GM19035 (cell line): ENCODE results near the gene AKAP10.
"Not testable (repeated sequence)": the region's sequence is repeated elsewhere in the genome, so short reads cannot be mapped to it uniquely, and the experiment has no call there.

Experiments used
- ATAC-seq: cut with Tn5 transposase; IDR thresholded peaks from one replicate; pipeline ENCODE4 v1.9.1; 2021; ENCODE audit not compliant: unreplicated experiment

The AKAP10 gene

DNA sequence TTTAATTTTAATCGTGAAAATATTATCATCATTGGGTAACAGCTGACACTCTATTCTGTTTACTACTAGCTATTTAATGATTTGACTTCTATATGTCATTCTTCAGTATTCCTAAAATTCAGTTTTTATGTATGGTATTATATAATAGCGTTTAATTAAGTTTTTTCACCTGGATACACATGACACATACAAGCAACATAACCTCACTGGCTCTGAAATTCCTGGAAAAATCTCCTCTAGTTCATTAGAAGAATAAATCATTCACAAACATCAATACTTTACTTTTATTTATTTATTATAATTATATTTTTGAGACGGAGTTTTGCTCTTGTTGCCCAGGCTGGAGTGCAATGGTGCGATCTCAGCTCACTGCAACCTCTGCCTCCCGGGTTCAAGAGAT is 44.0 kb downstream of the AKAP10 start:
- ATAC-seq: no peak

DNA sequence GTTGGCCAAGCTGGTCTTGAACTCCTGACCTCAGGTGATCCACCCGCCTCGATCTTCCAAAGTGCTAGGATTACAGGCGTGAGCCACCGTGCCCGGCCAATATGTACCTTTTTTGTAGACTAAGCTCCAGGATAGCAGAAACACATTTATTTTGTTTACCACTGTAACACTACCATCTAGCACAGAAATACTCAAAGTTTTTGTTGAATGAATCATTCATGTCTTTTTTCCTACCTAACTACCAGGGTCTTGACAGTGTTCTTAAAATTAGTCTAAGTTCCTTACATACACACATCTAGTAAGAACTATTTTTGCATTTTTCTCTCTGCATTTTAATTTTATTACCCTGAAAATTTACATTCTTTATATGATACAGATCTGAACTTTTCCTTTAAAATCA is 44.4 kb downstream of the AKAP10 start:
- no peak for ATAC-seq

DNA sequence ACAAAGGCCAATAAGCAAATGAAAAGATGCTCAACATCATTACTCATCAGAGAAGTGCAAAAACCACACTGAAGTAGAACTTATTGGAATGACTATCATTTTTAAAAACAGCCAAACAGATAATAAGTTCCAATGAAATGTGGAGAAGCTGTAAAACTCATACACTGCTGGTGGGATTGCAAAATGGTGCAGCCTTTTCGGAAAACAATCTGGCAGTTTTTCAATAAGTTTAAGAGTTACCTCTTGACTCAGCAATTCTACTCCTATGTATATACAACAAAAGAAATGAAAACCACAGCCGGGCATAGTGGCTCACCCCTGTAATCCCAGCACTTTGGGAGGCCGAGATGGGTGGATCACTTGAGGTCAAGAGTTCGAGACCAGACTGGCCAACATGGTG is 49.3 kb downstream of the AKAP10 start:
- ATAC-seq: no peak

DNA sequence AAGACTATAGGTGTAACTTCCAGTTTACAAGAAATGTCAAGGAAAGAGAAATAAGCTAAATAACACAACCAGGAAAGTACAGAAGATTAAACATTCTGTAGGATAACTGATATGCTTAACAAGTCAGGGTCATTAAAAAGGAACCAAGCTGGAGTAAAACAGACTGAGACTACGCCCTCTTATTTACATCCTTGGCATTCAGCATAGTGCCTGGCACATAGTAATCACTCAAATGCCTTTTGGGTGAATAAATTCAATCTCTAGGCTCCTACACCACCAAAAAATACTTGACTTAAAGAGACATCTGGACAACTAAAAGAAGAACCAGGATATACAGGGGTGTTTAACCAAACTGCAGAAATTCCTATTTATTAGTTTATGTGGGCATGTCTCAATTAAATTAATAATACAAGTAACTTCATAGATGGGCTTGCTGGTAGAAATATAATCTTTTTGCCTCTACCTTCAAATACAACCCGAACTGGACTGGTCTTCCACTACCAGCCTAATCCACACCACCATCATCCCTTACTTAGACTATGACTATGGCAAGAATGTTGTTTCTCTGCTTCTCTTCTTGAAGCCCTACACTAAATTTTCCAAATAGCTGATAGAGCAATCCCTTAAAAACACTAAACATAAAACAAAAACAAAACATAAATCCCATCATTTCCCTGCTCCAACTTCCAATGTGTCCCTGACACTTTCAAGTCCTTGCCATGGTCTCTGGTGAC is 62.2 kb downstream of the AKAP10 start:
- ATAC-seq: no peak

DNA sequence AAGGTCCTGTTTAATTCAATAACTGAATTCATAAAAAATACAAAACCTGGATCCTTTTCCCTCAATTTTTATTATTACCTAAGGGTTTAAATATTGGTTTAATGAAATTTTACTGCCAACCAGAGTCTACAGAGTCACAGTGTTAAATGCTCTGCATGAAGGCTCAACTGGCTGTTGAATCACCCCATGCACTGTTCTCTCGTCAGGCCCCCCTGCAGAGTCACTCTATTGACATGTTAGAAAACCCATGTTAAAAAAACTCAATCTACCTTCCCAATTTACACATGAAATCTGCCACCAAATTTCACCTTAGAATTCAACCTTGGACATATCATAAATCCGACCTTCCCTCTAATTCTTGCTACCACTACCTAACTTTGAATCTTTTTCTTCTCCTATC is 66.6 kb downstream of the AKAP10 start:
- no peak for ATAC-seq

DNA sequence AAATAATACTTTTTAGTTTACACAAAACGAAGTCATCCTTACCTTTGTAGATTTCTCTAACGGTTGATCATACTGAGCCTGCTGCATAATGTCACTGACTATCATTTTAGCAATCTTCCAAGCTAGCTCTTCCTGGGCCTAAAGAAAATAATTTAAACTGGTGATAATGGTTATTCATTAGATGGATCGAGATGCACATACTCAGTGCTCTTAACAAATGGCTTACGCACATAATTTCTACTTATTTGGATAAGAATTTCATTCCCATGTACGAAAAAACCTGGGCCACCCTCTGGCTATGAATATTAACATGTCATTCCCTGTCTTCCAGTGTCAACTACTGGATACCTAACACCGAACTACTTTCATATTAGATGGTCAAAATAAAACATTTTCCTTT is 68.5 kb downstream of the AKAP10 start:
- ATAC-seq: no peak

DNA sequence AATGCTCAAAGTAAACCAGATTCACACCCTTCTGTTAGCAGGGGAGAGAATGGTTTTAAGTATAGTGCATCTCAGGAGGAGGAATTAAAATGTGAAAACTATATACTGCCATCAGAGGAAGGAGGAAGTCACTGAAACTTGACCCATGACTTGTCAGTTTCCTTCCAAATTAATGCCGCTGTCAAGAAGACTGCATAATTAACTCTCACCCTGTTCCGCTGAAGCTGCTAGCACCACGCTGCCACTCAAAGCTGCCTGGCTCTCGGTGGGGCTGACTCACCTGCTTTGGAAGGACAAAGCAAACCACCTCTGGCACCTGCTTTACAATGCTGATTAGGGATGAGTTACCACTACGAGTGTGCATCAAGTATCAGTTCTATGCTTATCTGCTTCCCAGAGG is 72.1 kb downstream of the AKAP10 start:
- ATAC-seq: no peak

DNA sequence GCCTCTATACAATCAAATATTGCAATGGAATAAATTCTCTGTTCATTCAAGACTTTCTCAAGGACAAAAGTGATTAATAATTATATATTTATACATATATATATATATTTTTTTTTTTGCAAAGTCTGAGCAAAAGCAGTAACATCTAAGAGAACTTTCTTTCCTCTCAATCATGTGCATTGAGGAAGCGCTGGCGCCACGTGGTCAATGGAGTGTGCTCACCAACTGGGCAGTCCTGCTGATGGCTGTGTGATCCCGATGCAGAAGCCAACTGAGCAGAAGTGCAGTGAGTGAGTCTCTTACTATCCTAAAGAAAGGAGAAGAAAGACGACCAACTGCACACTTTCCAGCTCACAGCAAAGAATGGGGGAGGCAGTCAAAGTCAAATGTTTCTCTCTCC is 72.7 kb downstream of the AKAP10 start:
- no peak for ATAC-seq

DNA sequence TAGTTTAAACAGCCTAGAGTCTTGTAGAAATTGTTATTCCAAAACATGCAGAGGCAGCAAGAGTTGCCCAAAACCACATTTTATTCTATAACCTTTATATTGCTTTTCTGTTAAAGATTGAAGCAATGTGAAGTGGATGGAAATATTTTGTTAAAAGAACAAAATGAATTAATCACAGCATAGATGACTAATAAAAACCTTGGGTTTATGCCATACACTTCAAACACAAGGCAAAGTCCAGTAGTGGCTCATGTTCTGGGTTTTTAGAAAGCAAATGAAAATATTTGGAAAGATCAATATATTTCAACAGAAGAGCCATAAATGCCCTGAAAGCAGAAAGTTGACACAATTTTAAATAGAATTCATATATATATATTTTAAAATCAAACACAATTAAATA is 73.2 kb downstream of the AKAP10 start:
- ATAC-seq: no peak

DNA sequence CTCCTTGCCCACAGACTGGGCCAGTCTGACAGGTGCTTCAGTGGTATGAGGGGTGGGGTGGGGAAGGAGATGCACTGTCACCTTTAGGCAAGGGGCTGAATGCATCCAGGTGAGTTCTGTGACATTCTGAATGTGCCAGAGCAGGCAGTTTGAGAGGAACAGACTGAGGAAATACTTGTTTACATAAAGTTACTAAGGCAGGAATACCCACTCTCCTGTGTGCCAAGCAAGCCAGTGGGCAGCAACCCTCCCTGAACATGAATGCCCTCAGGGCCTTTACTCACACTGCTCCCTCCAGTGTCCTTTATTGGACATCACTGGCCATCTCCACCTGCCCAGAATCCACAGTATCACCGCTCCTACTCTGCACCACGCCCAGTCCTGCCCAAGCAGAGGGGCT is 76.8 kb downstream of the AKAP10 start:
- no peak for ATAC-seq

DNA sequence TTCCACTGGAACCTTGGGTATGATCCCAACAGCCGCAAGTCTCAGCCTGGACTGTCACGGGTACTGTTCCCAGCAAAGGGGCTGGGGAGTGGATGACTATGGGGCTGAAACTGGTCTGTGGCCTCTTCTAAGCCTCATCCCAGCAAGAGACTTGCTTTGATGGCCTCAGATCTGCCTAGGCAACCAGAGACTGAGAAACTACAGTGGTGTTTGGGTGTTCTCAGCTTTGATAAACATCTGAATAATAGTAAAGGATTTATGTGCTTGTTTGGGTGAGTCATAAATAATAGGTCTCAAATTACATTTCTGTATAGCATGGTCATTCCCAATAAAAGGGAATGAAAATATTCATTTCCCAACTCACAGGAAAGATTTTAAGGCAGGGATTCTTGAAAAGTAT is 79.7 kb downstream of the AKAP10 start:
- ATAC-seq: no peak

DNA sequence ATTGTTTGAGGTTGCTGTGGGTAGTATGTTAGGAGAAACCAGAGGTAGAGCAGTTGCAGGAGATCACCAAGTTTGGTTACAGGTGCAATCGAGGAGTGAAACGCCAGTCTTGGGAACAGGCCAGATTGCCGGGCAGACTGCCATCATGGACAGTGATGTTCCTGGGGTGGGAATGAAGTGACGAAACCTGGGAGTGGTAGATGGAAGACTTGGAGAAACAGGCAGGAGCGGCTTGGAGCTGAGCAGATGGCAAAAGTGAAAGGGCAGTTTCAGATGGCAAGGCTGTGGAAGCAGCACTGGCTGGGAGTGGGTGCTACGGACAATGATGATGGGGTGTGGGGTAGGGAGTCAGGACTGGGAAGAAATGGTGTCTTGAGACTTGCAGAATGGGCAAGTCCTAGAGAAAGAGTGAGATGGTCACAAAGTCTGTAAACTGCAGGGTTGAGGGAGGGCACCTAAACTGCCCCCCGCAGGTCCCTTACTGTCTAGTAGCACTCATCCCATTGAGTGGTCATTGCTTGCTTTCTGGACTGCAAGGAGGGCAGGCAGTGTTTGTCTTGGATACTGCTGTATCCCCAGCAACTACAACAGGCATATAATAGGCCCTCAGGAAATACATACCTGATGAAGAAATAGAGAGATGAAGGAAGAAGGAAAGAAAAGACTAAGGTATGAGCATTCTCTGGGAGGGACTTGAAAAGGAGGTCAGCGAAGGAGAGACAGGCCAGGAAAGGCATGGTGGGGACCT is 80.4 kb downstream of the AKAP10 start:
- ATAC-seq: no peak

DNA sequence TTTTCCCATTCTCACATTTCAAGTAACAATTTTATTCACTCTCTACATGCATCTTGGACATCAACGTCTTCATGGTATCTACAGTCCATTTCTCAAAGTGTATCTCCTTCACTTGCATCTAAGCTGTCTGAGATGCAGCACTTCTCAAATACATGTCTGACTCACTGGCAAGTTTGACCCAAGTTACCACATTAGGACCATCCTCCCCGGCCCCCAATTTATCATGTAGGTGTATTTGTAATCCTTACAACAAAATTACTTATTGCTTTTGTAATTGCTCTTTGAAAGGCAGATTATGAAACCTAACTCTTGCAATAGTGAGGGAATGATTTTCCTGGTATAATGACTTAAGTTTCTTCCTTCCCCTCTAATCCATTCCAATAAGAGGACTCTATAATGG is 80.9 kb downstream of the AKAP10 start:
- no peak for ATAC-seq

DNA sequence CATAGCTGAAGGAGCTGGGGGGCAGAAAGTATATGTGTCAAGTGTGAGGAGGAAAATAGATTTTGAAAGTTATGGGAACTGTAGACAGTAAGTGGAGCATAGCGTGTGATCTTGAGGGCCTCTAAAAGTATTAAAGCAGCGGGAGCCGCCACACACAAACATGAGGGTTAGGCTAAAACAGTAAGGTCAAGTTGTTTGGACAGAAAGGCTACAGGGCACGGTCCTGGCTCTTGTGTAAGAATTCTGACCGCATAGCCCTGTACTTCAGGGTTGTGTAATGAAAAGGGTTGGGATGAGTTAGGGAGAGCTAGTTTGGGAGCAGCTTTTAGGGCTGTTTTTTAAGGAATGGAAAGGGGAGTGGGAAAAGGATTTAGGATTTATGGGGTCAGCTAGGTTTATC is 87.1 kb downstream of the AKAP10 start:
- ATAC-seq: not testable (repeated sequence)

DNA sequence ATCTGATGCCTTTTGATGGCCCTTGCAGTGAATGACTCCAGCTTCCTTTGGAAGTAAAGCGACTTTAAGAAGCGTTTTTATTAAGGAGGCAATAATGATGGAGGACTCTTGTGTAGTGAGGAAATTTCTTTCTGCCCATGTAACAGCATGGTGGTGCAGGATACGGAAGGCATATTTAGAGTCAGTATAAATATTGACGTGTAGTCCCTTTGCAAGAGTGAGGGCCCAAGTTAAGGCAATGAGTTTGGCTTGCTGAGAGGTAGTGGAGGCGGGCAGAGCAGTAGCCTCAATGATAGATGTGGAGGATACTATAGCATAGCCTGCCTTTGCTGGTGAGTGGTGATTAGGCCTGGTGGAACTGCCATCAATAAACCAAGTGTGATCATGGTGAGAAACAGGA is 87.6 kb downstream of the AKAP10 start:
- ATAC-seq: not testable (repeated sequence)

DNA sequence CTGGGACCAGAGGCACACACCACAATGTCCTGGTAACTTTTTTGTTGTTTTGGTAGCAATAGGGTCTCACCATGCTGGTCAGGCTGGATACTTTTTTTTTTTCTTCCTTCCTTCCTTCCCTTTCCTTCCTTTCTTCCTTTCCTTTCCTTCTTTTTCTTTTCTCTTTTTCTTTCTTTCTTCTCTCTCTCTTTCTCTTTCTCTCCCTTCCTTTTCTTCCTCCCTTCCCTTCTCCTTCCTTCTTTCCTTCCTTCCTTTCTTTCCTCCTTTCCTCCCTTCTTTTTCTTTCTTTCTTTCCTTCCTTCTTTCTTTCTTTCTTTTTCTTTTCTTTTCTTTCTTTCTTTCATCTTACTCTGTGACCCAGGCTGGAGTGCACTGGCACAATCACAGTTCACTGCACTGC is 91.5 kb downstream of the AKAP10 start:
- no peak for ATAC-seq

DNA sequence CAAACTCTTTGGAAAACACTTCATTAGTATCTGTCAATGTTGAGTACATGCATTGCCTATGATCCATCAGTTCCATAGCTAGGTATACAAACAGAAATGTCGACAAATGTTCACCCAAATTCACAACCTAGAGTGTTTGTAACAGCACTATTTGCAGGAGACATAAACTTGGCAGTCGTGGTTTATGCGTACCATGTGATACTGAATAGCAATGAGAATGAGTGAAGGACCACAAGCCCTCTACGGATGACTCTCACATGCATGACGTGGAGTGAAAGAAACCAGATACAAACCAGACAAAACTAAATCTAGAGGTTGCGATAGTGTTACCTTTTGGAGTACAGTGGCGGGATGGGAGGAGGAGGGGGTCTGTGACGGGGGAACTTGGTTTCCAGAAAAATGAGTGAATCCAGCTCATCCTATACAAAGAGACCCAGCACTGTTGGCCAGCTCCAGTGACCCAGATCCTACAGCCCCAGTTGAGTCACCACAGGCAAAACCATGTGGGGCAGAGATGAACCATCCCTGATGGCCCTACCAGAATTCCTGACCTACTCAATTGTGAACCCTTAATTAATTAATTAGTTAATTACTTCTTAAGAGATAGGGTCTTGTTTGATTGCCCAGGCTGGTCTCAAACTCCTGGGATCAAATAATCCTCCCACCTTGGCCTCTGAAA is 94.0 kb downstream of the AKAP10 start:
- no peak for ATAC-seq

DNA sequence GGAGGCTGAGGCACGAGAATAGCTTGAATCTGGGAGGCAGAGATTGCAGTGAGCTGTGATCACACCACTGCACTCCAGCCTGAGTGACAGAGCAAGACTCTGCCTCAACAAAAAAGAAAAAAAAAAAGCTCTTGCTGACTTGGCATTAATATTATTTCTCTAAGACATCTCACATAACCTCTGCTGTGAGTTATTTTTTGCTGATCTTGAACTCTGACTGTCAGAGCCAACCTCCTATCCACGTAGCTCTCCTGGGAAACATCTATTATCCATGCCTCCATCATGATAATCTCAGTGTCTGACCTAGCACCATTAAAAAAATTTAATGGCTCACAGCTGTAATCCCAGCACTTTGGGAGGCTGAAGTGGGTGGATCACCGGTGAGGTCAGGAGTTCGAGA is 97.2 kb downstream of the AKAP10 start:
- ATAC-seq: no peak

DNA sequence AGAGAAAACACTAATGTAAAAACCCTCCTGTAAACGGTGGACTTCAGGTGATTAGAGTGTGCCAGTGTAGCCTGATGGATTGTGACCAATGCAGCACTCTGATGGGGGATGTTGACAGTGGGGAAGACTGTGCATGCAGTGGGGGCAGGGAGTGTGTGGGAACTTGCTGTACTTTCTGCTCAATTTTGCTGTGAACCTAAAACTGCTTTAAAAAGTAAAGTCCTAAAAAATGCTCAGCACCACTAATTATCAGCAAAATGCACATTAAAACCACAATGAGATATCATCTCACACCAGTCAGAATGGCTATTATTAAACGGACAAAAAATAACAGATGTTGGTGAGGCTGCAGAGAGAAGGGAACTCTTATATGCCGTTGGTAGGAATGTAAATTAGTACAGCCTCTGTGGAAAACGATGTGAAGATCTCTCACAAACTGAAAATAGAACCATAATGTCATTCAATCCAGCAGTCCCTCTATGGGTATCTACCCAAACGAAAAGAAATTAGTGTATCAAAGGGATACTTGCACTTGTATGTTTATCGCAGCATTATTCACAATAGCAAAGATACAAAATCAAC is 100.2 kb downstream of the AKAP10 start:
- no peak for ATAC-seq

DNA sequence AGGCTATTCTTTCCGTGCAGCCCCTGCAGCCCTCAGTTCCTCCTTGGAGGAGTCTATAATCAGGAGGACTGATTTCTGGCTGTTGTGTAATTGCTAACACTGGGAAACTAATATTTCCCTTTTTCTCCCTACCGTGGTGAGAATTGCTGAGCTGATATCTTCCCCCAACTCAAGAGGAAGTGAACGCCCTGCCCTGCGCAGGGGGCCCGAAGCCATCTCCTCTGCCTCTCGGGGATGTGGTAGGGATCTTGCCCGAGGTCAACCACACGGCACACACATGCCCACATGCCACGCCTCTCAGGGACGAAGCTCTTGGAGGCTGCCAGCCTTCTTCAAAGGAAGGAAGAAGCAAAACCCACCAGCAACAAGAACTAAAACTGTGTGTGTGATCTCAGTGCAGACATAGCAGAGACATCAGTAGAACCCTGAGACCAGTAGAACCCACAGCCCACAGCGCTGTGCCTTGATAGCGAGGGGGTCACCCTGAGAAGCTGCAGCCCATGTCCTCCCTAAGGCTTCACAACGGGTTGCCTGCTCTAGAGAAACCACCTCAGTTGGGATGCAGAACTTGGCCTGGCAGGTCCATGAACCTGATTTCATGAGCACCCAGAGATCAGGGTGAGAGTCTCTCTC is 101.0 kb downstream of the AKAP10 start:
- ATAC-seq: no peak

DNA sequence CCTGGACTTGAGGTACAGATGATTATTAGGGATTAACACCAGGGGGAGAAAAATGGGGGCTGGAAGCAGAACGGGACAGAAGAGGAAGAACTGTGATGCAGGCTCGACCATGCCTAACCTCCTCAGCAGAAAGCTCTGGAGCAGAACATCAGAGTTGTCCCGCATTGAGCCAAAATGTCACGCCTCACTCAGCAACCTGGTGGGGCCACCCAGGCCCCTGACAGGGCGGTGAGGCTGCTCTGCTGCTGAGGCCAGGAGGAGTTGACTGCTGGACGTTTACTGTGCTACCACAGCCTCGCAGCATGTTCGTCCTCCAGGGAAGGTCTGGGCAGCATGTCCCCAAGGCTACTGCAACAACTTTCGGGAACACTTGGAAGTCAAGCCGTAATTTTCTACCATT is 103.4 kb downstream of the AKAP10 start:
- ATAC-seq: no peak
